Gastroesophageal sphincter (tissue), 3 donors: ENCODE measurements around the gene RHBDF2.

Source experiments
- CTCF ChIP-seq, 4 experiments: fragments of 200-600 bp in 2 of 4; fragments of 450-650 bp in 2 of 4; sonication (generic) in 1 of 4; IDR thresholded peaks; one replicate each; pipeline ENCODE4 v1.5.1; 2017 to 2019; ENCODE audit warnings: antibody characterized with exemption in 4 of 4, mild to moderate bottlenecking in 2 of 4, moderate library complexity in 2 of 4
- POLR2A ChIP-seq, 2 donors: fragments of 450-650 bp; IDR thresholded peaks; one replicate each; pipeline ENCODE4 v1.6.1; 2017; ENCODE audit warnings: antibody characterized with exemption in 2 of 2, mild to moderate bottlenecking in 2 of 2, moderate library complexity in 1 of 2

DNA sequence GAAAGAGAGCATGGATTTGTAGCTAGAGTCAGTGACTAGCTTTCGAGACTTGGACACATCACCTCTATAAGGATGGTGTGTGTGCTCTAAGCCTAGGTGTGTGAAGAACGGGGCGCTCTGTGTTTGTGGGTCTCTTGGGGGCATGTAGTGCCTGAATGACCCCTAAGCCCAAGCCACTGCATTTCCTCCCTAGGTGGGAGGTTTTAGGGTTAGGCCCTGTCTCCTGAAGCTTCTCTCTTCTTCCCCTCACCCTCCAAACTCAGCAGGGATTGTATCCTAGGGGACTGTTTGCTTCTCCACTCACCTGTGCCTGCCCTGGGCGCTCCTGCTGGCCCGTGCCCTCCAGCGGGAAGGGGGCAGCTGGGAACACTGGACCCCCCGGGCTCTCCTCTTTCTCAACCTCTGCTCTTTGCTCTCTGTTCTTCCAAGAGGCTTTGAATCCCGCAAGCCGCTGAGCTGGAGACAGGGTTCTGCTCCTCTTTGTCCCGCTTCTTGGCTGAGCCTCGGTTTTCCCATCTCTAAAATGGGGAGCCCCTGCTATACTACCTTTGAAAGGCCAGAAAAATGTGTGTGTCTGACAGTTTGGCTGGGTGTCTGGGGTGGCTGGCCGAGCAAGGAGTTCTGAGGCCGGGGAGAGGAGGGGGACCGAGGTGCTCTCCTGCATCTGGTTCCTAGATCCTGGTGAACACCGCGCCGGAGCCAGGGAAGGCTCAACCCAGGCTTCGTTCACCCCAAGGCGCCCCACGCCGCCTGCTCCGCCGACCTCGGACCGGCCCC lies 35.5 kb upstream of the RHBDF2 start:
- no peak for TF ChIP-seq POLR2A (IDR thresholded peaks at IDR 0.05)
- TF ChIP-seq CTCF (IDR thresholded peaks at IDR 0.05): no peak
